Renal cortex interstitium (tissue), 11 donors: ENCODE measurements around the gene UCP2. TPM values are rescaled to one million over a fixed set of nuclear protein-coding genes. Genes with fewer than 3 reads are reported as not detected.
"Not testable (repeated sequence)": the region's sequence is repeated elsewhere in the genome, so short reads cannot be mapped to it uniquely, and the experiment has no call there.

Source experiments
- DNase-seq, 11 donors: peaks; one replicate each; pipeline ENCODE4 v3.0.0-alpha.2; 2013; ENCODE audit warnings: low read depth in 9 of 11, low spot score in 4 of 11; ENCODE audit errors: extremely low read depth in 1 of 11
- polyA plus RNA-seq, 3 donors: library from polyadenylated mRNA; unstranded; fragments of 120-200 nt; gene quantifications; one replicate each; pipeline ENCODE4 v1.2.1, GENCODE V29; 2013; ENCODE audit not compliant: insufficient read length in 3 of 3

The UCP2 gene
- polyA plus RNA-seq, 3 donors, result 65.1 to 73.2 (median 68.4) TPM

- DNase-seq, result no peak
These were observed 24.0 kb downstream of the UCP2 start for GRCh38 chr11:73958521-73959141.

DNA sequence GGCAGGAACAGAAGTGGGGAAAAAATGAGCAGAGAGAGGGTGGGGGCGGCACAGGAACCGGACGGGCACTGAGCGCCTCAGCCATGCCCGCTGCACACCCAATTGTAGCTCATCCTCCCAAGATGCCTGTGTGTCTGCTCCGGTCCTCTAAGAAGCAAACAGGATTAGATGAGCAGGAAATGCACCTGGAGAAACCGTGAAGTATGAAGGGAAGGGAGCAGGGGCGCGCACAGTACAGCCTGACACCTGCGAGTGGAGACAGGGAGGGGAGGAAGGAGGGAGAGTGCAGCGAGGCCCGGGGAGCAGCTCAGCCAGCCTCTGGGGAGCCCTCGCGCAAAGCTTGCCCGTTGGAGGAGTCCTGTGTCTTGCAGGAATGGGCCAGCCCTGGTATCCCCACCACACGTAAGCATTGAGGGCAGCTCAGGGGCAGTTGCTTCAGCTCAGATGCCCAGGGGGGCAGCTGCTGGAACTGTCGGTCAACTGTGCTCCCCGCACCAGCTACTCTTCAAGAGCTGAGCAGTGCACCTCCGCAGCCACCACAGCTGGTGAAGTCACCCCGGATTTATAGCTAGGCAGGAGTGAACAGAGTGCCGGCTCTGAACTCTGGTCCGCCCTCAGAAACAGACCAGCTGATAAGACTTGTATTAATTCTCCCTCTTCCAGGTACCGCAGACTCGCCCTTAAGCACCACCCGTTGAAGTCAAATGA, 24.8 kb downstream of the UCP2 start:
- DNase-seq, result no peak

- DNase-seq, result no peak
These were observed 25.6 kb downstream of the UCP2 start for GRCh38 chr11:73956876-73957653.

DNA sequence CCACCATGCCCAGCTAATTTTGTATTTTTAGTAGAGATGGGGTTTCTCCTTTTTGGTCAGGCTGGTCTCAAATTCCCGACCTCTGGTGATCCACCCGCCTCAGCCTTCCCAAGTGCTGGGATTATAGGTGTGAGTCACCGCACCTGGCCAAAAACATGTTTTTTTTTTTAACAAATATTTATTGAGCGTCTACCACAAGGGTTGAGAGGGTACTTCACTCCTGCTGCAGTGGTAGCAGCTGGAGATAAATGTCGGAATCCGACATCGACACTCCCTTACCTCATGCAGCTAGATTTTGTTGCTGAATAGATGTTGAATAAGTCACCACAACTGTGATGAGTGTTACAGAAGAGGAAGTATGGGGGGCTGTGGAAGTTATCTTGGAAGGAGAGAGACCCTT, 30.8 kb downstream of the UCP2 start:
- no peak for DNase-seq

DNA sequence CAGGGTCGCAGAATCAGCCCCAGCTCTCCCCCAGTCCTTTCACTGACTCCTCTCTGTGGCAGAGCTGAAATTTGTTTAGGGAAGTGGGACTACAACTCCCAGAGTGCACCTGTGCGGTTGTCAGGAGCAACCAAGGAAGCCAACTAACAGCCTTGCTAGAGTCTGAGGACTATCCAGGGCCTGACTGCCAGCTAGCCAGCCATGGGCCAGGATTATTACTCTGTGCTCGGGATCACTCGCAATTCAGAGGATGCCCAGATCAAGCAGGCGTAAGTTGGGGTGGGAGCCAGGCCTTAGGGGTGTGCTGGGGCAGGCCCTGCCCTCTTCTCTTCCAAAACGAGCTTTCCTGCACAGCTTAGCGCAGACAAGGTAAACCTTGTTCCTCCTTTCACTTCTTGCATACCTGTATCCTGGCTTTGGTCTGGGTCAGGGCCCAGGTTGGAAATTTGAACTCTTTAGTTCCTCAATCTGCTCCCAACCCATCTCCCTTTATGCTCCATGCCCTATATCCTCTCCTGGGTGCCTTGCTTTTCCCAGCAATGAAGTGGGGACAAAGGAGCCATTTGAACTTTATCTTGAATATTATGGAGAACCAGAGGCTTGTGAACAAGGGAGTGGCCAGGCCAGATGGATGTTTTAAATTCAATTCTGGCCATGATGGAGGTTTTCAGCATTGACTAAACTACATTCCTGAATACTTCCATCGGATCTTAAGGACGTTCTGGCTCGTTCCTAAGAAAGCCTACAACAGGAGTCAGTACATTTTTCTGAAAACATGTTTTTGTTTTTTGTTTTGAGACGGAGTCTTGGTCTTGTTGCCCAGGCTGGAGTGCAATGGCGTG, 31.6 kb downstream of the UCP2 start, which contains the start of gene DNAJB13:
Gene DNAJB13 (plus strand): TSS at position 158 of the 842 bp plus-strand sequence. CDS start 44 bp downstream, at position 202.
- peak in 7 of 11 donors; percentile 20 to 50 (median 39) for DNase-seq

DNA sequence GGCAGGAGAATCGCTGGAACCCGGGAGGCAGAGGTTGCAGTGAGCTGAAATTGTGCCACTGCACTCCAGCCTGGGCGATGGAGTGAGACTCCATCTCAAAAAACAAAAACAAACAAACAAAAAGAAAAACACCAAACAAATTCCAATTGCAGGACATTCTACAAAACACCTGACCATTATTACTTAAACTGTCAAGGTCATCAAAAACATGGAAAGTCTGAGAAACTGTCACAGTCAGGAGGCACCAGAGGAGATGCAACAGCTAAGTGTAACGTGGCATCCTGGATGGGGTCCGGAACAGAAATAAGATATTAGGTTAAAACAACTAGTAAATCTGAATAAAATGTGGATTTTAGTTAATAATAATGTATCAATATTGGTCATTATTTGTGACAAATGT, 32.7 kb downstream of the UCP2 start:
- DNase-seq, result no peak

- DNase-seq, result no peak
These were observed 33.4 kb downstream of the UCP2 start for GRCh38 chr11:73949246-73949645.

- no peak for DNase-seq
These were observed 35.7 kb downstream of the UCP2 start for GRCh38 chr11:73946798-73947458.

- DNase-seq, result no peak
These were observed 37.2 kb downstream of the UCP2 start for GRCh38 chr11:73945396-73945795.

GRCh38 chr11:73944901-73945300, 37.7 kb downstream of the UCP2 start:
- DNase-seq, result no peak

DNA sequence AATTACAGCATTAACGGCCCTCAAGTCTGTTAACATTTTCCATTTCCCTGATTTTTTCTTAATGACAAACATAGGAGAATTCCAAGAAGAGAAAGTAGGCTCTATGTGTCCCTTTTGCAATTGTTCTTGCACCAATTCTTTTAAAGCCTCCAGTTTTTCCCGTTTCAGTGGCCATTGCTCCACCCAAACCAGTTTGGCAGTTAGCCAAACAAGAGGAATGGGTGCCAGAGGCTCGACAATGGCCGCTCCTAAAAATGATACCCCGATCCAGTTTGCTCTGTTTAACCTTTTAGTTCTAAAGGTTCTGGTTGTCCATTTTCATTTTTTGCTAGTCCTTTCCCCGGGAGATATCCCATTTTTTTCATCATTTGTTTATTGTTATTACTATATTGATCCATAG, 38.6 kb downstream of the UCP2 start:
- no peak for DNase-seq

DNA sequence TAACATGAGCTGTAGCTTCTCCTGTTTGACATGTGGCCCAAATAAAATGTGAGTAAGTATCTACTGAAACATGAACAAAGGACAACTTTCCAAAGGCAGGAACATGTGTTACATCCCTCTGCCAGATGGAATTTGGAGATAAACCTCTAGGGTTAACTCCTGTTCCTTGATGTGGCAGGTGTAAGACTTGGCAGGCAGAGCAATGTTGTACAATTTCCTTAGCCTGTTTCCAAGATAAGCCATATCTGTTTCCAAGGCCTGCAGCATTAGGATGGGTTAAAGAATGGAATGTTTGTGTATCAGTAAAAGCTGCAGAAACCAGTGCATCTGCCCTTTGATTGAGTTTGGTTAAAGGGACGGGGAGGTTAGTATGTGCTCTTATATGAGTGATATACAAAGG, 40.6 kb downstream of the UCP2 start:
- DNase-seq, result no peak

DNA sequence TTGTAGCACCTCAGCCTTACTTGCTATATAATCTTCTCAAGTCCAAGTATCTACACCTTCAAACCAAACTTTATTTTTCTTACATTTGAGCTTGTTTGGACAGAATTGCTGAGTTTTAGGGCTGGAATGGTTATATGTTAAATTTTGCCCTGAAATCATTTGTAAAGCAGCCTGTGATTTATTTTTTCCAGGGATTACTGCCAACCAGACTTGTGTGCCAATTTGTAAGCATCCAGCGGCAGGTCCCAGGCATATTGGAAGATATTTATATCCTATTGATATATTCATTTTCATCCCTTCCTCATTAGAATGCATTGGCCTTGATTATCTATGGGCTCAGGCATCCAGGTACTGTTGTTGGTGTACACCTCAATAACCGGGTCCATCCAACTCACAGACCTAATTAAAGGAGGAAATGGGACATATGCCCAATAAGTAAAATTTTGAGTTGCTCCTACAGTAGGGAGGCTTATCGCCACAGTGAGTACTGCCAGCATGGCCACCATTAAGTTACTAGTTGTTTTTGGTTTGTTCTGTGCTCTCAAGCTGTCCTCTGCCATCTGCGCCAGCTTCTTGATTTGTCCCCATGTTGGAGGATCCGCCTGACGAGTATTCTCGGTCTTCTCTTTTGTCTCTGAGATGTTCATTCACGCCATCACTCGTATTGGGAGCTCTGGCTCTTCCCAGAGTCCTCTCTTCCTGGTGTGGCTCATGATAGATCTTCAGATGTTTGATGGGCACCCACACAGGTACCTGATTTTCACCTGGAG, 41.7 kb downstream of the UCP2 start:
- no peak for DNase-seq

DNA sequence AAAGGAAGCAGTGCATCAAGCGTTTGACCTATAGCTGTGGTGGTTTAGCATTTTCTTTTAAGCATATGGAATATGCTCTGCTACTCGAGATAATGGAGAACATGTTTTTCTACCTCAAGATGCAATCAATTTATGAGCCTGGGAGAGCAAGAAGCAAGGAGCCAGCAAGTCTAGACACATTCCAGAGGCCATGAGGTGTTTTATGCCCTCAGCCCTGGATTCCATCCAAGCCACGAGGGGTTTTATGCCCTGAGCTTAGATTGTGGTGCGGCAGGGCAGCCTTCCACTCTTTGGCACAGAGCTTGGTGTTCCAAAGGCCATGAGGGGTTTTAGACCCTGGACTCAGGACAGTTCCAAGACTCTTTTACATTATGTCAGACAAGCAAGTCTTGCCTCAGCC, 43.5 kb downstream of the UCP2 start:
- no peak for DNase-seq

- DNase-seq, result not testable (repeated sequence)
These were observed 46.6 kb downstream of the UCP2 start for GRCh38 chr11:73936047-73936446.

DNA sequence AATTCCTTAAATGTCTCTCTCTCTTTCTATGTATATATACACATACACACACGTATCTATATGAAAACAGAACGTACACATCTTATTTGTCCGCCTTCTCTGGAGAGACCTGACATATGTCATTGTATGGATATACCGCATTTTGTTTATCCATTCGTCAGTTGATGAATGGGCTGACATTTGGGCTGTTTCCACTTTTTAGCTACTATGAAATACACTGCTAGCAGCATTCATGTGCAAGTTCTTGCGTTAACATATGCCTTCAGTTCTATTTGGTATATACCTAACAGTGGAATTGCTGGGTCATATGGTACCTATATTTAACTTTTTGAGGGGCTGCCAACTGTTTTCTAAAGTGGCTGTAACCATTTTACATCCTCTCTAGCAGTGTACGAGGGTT, 49.9 kb downstream of the UCP2 start:
- DNase-seq, result no peak

GRCh38 chr11:73931951-73932350, 50.7 kb downstream of the UCP2 start:
- no peak for DNase-seq

GRCh38 chr11:73931039-73931645, 51.5 kb downstream of the UCP2 start:
- peak in 7 of 11 donors; percentile 10 to 38 (median 20) for DNase-seq
